ENCODE measurements around the gene UNC5B.

The UNC5B gene

DNA sequence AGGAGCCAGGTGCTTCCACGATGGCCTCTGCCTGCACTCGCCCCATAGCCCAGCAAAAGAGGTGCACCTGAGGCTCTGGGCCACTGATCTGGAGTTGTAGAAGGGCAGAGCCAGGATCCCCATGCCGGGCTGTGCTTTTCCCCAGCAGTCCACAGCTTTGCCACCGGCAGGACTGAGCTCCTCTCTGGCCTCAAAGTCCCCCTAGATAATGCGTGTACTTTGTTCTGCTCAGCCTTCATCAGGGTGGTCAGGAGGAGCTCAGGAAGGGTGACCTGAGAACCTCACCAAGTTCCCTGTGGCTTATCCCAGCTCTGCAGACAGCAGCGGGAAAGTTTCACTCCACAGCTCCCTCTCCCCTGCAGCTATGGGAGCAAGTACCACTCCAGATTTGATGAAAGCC lies 27.9 kb upstream of the UNC5B start:
- H3K4me3 ChIP-seq (ENCODE audit: low read depth, low read length): no peak overlapping the region
- no peak for DNase-seq (ENCODE audit: low read depth)
- TF ChIP-seq, protein P1, sequence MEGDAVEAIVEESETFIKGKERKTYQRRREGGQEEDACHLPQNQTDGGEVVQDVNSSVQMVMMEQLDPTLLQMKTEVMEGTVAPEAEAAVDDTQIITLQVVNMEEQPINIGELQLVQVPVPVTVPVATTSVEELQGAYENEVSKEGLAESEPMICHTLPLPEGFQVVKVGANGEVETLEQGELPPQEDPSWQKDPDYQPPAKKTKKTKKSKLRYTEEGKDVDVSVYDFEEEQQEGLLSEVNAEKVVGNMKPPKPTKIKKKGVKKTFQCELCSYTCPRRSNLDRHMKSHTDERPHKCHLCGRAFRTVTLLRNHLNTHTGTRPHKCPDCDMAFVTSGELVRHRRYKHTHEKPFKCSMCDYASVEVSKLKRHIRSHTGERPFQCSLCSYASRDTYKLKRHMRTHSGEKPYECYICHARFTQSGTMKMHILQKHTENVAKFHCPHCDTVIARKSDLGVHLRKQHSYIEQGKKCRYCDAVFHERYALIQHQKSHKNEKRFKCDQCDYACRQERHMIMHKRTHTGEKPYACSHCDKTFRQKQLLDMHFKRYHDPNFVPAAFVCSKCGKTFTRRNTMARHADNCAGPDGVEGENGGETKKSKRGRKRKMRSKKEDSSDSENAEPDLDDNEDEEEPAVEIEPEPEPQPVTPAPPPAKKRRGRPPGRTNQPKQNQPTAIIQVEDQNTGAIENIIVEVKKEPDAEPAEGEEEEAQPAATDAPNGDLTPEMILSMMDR (IDR thresholded peaks at IDR 0.05; ENCODE audit: low read depth, low read length, missing control alignments): no peak

DNA sequence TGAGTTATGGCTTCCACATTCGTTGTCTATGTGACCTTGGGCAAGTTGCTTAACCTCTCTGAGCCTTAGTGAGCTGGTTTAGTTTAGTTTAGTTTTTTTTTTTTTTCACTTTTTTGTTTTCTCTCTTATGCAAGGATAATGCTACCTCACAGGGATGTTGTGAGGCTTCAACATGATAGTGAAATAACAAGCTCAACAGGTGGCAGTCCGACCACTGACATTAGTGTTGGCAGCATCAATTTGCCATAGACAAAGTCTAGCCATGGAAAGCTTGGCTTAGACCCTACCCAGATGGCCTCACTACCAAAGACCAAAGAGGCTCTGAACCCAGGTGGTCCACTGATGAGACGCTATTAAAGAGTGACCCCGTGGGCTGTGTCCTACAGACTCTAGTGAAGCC lies 27.2 kb upstream of the UNC5B start:
- H3K4me3 ChIP-seq (ENCODE audit: low read depth, low read length): no peak overlapping the region
- TF ChIP-seq, protein P1 (IDR thresholded peaks at IDR 0.05; ENCODE audit: low read depth, low read length, missing control alignments): no peak
- no peak for DNase-seq (ENCODE audit: low read depth)

DNA sequence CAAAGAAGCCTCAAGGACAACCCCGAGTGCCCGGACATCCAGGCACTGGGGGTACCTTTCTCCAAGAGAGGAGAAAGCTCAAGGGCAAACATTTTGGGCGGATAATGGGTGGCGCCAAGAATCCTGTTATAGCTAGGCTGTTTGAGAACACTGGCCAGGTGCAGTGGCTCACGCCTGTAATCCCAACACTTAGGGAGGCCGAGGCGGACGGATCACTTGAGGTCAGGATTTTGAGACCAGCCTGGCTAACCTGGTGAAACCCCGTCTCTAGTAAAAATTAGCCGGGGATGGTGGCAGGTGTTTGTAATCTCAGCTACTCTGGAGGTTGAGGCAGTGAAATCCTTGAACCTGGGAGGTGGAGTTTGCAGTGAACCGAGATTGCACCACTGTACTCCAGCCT lies 25.2 kb upstream of the UNC5B start:
- TF ChIP-seq, protein P1 (IDR thresholded peaks at IDR 0.05; ENCODE audit: low read depth, low read length, missing control alignments): no peak
- no peak overlapping the region for H3K4me3 ChIP-seq (ENCODE audit: low read depth, low read length)
- DNase-seq (ENCODE audit: low read depth): no peak

DNA sequence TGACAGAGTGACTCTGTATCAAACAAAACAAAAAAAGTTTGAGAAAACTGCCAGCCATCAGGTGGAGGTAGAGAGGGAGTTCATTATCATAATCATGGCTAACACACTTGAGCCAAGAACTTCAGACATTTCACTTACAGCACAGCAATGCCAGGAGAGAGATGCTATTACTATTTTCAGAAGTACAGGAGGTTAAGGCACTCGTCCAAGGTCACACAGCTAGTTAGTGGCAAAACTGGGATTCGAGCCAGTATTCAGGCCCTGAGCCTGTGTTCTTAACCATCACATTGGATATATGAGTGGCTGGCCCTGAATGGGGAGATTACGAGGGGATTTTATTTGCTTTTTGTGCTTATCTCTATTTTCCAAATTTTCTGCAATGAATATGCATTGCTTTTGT lies 24.8 kb upstream of the UNC5B start:
- TF ChIP-seq, protein P1 (IDR thresholded peaks at IDR 0.05; ENCODE audit: low read depth, low read length, missing control alignments): no peak
- DNase-seq (ENCODE audit: low read depth): no peak
- no peak overlapping the region for H3K4me3 ChIP-seq (ENCODE audit: low read depth, low read length)

DNA sequence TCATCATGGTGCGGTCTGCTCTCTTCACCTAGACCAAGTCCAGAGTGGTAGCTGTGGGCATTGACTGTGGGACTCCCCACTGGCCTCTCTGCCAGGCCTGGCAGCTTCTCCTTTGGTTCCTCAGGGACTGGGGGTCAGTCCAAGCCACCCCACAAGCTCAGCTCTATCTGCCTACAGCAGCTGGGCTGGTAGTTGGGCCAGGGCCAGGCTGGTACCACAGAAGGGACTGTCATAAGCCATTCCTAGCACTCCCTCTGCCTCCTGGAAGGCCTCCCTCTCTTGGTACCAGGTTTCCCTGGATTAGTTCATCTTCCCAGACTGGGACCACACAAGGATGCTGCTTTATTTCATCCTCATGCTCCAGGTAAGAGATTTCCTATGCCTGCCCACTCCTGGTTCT lies 24.2 kb upstream of the UNC5B start:
- H3K4me3 ChIP-seq (ENCODE audit: low read depth, low read length): no peak overlapping the region
- TF ChIP-seq, protein P1 (IDR thresholded peaks at IDR 0.05; ENCODE audit: low read depth, low read length, missing control alignments): no peak
- DNase-seq (ENCODE audit: low read depth): no peak

DNA sequence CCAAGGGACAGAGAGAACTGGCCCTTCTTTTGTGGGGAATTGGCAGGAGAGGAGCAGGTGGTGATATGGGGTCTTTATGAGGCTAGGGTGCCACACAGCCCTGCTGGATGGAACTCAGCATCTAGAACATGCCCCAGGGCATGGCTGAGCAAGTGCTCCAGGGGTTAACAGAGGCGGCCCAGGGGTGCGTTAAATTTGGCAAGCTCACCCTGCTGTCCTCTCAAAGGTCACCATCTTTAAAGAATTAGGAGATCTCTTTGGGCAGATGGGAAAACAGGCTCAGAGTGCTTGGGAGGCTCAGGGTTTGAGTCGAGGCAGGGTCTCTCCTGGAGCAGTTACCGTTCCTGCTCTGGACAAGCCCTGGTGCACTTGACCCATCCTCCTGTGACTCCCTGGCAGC lies 21.4 kb upstream of the UNC5B start:
- no peak overlapping the region for H3K4me3 ChIP-seq (ENCODE audit: low read depth, low read length)
- DNase-seq (ENCODE audit: low read depth): no peak
- TF ChIP-seq, protein P1 (IDR thresholded peaks at IDR 0.05; ENCODE audit: low read depth, low read length, missing control alignments): no peak

DNA sequence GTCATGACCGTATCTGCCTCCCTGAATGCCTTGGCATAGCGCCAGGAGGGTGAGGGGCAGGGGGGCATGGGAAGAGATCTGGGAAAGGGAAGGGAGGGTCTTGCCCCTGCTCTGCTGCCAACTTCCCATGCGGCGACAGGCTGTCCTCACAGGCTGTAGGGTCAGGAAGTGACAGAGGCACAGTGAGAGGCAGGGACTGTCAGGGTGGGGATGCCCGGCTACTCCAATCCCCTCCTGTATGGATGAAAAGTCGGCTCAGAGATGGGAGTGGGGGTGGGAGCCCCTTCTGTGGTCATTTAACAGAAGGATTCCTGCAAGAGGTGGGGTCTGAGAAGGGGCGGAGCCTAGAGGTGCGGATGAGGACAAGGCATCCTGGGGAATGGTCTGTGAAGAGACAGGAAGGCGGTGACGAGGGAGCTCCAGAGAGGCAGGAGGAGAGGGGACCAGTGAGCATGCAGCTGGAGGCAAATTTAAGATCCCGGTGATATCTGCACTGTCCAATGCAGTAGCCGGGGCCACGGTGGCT lies 20.8 kb upstream of the UNC5B start:
- TF ChIP-seq, protein P1 (IDR thresholded peaks at IDR 0.05; ENCODE audit: low read depth, low read length, missing control alignments): no peak
- no peak for DNase-seq (ENCODE audit: low read depth)
- H3K4me3 ChIP-seq (ENCODE audit: low read depth, low read length): no peak overlapping the region
